ENCODE data around the gene PPP2R2B. TPM values are rescaled to one million over a fixed set of nuclear protein-coding genes. Genes with fewer than 3 reads are reported as not detected.

PPP2R2B gene
- total and polyA plus RNA-seq, 12 donors: 0.35 to 11.7 (median 4.7) TPM

DNA sequence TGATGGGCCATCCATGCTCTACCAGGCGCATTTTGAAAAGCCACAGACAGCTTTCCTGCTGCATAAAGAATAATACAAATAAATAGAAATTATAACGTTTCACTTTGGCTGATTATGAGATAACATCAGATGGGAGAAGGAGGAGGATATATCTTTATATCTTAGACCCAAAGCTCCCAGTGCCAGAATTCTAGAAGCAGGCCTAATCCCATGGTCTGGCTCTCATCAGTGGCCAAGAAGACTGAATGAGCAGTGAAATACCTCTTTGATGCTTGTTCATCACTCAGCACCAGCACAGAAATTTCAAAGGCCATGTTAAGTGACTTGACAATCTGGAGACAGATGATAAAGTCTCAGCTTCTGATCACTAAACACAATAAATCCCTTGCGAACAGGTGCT lies 107.6 kb downstream of the PPP2R2B start:
- DNase-seq: no peak
- intact Hi-C loops (cut with DNase I): no loop called here
- Histone ChIP-seq H3K4me3 (no peak overlapping the region), H3K36me3 (replicated peaks in 1 of 2) (no peaks in the 10 kb centered on the region), H3K27me3 (no peaks in the 10 kb centered on the region), H3K4me1 (replicated peaks in 1 of 2) (no peaks in the 10 kb centered on the region), H3K9me3 (replicated peaks in 1 of 3) (peaks cover 0 to 3% (median 0%) of the 10 kb centered on the region in 3 donors), H3K27ac (no peak overlapping the region)
- 77 to 89% (median 83%) methylated on average over 3 of the region's 3 CpGs for WGBS, 4 donors
- TF ChIP-seq POLR2A (IDR thresholded peaks at IDR 0.05) (no peak), CTCF (IDR thresholded peaks at IDR 0.05) (no peak)

DNA sequence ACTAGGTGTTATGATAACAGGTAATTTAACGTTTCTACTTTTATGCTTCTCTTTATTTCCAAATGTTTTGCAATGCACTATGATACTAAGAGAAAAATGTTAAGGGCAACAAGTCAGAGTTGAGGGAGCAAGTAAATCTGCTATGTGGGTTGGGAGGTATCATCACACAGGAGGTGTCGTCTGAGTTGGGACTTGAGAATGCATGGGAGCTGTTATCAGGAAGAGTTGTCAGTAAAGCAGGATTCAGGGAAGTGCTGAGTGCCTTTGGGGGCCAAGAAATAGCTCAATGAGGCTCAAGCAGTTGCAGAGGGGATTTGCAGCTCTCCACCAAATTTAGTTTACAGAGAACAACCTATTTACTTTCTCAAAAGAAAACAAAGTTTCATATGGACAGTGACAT lies 108.0 kb downstream of the PPP2R2B start:
- no peak for TF ChIP-seq CTCF (IDR thresholded peaks at IDR 0.05)
- TF ChIP-seq POLR2A (IDR thresholded peaks at IDR 0.05): no peak
- no peak overlapping the region for H3K27ac ChIP-seq
- no peak overlapping the region for H3K4me3 ChIP-seq
- WGBS, 4 donors: 53 to 74% (median 67%) methylated on average over 2 of the region's 2 CpGs
- H3K27me3 ChIP-seq: no peaks in the 10 kb centered on the region
- intact Hi-C loops (cut with DNase I): no loop called here
- no peak for DNase-seq
- H3K4me1 ChIP-seq (replicated peaks in 1 of 2): no peaks in the 10 kb centered on the region
- no peaks in the 10 kb centered on the region for H3K36me3 ChIP-seq (replicated peaks in 1 of 2)
- H3K9me3 ChIP-seq (replicated peaks in 1 of 3): peaks cover 0 to 3% (median 0%) of the 10 kb centered on the region in 3 donors

DNA sequence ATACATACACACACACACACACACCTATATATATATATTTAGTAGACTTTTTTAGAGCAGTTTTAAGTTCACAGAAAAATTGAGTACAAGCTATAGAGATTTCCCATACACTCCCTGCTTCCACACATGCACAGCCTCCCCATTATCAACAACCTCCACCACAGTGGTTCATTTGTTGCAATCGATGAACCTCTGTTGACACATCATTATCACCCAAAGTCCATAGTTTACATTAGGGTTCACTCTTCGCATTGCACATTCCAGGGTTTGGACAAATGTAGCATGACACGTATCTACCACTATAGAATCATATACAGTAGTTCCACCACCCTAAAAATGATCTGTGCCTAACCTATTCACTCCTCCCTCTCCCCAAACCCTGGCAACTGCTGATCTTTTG lies 111.0 kb downstream of the PPP2R2B start:
- H3K9me3 ChIP-seq (replicated peaks in 1 of 3): no peaks in the 10 kb centered on the region
- no peaks in the 10 kb centered on the region for H3K36me3 ChIP-seq (replicated peaks in 1 of 2)
- H3K27ac ChIP-seq: no peak overlapping the region
- no peak overlapping the region for H3K4me3 ChIP-seq
- H3K4me1 ChIP-seq (replicated peaks in 1 of 2): no peaks in the 10 kb centered on the region
- no peaks in the 10 kb centered on the region for H3K27me3 ChIP-seq
- DNase-seq: no peak
- intact Hi-C loops (cut with DNase I): no loop called here
- TF ChIP-seq CTCF (IDR thresholded peaks at IDR 0.05) (no peak), POLR2A (IDR thresholded peaks at IDR 0.05) (no peak)
- 84 to 95% (median 85%) methylated on average over 3 of the region's 3 CpGs for WGBS, 4 donors

DNA sequence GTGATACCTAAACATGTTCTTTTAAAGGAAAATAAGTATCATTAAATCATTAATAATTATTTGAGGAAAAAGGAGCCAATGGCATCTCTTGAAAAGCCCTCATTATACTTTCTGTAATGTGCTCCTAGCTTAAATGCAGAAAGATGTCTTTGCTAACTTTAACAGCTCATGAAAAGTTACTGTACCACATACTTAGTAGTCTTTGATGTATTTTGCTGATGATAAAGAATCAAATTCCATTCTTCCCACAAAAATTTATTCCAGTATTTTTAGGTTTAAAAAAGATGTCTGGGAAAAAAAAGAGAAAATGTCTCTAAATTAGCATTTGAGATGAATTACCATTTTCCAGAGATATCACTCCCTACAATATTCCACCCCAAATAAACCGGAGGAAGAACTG lies 112.5 kb downstream of the PPP2R2B start:
- H3K9me3 ChIP-seq (replicated peaks in 1 of 3): no peaks in the 10 kb centered on the region
- 65 to 86% (median 72%) methylated on average over 1 of the region's 1 CpG for WGBS, 4 donors
- no peaks in the 10 kb centered on the region for H3K4me1 ChIP-seq (replicated peaks in 1 of 2)
- TF ChIP-seq CTCF (IDR thresholded peaks at IDR 0.05) (no peak), POLR2A (IDR thresholded peaks at IDR 0.05) (no peak)
- no peaks in the 10 kb centered on the region for H3K36me3 ChIP-seq (replicated peaks in 1 of 2)
- no peak overlapping the region for H3K27ac ChIP-seq
- no peaks in the 10 kb centered on the region for H3K27me3 ChIP-seq
- DNase-seq: no peak
- intact Hi-C loops (cut with DNase I): no loop called here
- H3K4me3 ChIP-seq: no peak overlapping the region
